GM20000 (cell line): Measurements from ENCODE around the gene SCYGR4.
"Not testable (repeated sequence)": the region's sequence is repeated elsewhere in the genome, so short reads cannot be mapped to it uniquely, and the experiment has no call there.

ENCODE experiments used
- DNase-seq: peaks from one replicate; pipeline ENCODE4 v3.0.0; 2012; ENCODE audit warnings: low spot score
- CTCF ChIP-seq: IDR thresholded peaks from 2 replicates; pipeline ENCODE4 v1.5.1; 2012; ENCODE audit warnings: mild to moderate bottlenecking, control low read depth; ENCODE audit errors: extremely low read depth, missing control alignments

Gene SCYGR4

GRCh38 chr2:227579791-227580190 is 37.5 kb upstream of the SCYGR4 start:
- no peak for TF ChIP-seq CTCF
- DNase-seq = no peak

- no peak for DNase-seq
- no peak for TF ChIP-seq CTCF
These were observed 34.9 kb upstream of the SCYGR4 start for GRCh38 chr2:227582369-227582768.

- no peak for DNase-seq
- no peak for TF ChIP-seq CTCF
These were observed 24.5 kb upstream of the SCYGR4 start for GRCh38 chr2:227592694-227593387.

GRCh38 chr2:227595797-227596196 is 21.5 kb upstream of the SCYGR4 start:
- no peak for TF ChIP-seq CTCF
- no peak for DNase-seq

GRCh38 chr2:227597036-227597435 is 20.3 kb upstream of the SCYGR4 start:
- no peak for DNase-seq
- no peak for TF ChIP-seq CTCF

- no peak for DNase-seq
- no peak for TF ChIP-seq CTCF
These were observed 19.3 kb upstream of the SCYGR4 start for GRCh38 chr2:227597998-227598397.

GRCh38 chr2:227598835-227599503 is 18.3 kb upstream of the SCYGR4 start, which contains the start of gene SCYGR2:
TSS of gene SCYGR2 (plus strand) at chr2:227598893. CDS start at chr2:227598893, 0 bp downstream.
- DNase-seq = not testable (repeated sequence)

GRCh38 chr2:227602358-227602757 is 14.9 kb upstream of the SCYGR4 start:
- no peak for TF ChIP-seq CTCF
- no peak for DNase-seq
